Thymus (tissue), 11 donors: ENCODE data around the gene PITPNC1. TPM values are rescaled to one million over a fixed set of nuclear protein-coding genes. Genes with fewer than 3 reads are reported as not detected.
"Not testable (repeated sequence)": the region's sequence is repeated elsewhere in the genome, so short reads cannot be mapped to it uniquely, and the experiment has no call there.

Experiments
- DNase-seq, 9 donors: peaks; one replicate each; pipeline ENCODE4 v3.0.0-alpha.2; 2013; ENCODE audit warnings: low spot score in 9 of 9, low read depth in 6 of 9, missing footprints in 1 of 9
- H3K27ac ChIP-seq, 2 donors: one replicate each; pipeline ENCODE4 v1.5.1; 2013; ENCODE audit warnings: control low read depth in 1 of 2, low read depth in 1 of 2, low read length in 1 of 2, mild to moderate bottlenecking in 1 of 2, moderate library complexity in 1 of 2
- H3K27me3 ChIP-seq, 2 donors: one replicate each; pipeline ENCODE4 v1.5.1; 2013; ENCODE audit warnings: low read length in 1 of 2; ENCODE audit not compliant: control insufficient read depth in 2 of 2, insufficient read depth in 1 of 2
- H3K36me3 ChIP-seq, 2 donors: one replicate each; pipeline ENCODE4 v1.5.1; 2013; ENCODE audit warnings: low read length in 1 of 2, mild to moderate bottlenecking in 1 of 2, moderate library complexity in 1 of 2; ENCODE audit not compliant: control insufficient read depth in 2 of 2, insufficient read depth in 2 of 2
- H3K4me1 ChIP-seq, 2 donors: one replicate each; pipeline ENCODE4 v1.5.1; 2013; ENCODE audit warnings: low read length in 2 of 2; ENCODE audit not compliant: control insufficient read depth in 2 of 2, insufficient read depth in 2 of 2
- H3K4me3 ChIP-seq, 2 donors: one replicate each; pipeline ENCODE4 v1.5.1; 2013; ENCODE audit warnings: low read length in 2 of 2, control low read depth in 1 of 2, mild to moderate bottlenecking in 1 of 2
- H3K9me3 ChIP-seq, 2 donors: one replicate each; pipeline ENCODE4 v1.5.1; 2013; ENCODE audit warnings: low read length in 1 of 2, mild to moderate bottlenecking in 1 of 2; ENCODE audit not compliant: control insufficient read depth in 2 of 2, insufficient read depth in 1 of 2
- WGBS: extraction: QIAGEN DNeasy Blood & Tissue Kit; methylation state at CpG from one replicate; pipeline ENCODE4 v1.1.7; 2013; 5-methylcytosine and 5-hydroxymethylcytosine counted together
- polyA plus RNA-seq: library from polyadenylated mRNA; stranded (reverse); fragments of 200-250 nt; gene quantifications from one replicate; pipeline ENCODE4 v1.2.3, GENCODE V29; 2013
- total RNA-seq: library from RNA; stranded (reverse); fragments of 120-200 nt; gene quantifications from one replicate; pipeline ENCODE4 v1.2.4, GENCODE V29; 2013
- donor health status: healthy.

The PITPNC1 gene
- total and polyA plus RNA-seq, 2 donors, result 26.0 to 27.0 TPM

DNA sequence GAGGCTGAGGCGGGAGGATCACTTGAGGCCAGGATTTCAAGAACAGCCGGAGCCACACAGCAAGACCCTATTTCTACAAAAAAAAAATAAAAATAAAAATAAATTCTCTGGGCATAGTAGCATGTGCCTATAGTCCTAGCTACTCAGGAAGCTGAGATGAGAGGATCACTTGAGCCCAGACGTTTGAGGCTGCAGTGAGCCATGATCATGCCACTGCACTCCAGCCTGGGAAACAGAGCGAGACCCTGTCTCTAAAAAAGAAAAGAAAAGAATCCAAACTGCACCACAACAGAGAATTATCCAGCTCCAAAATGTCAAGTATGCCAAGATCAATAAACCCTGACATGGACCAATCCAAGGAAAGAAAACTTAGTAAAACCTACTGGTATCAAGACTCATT, 261.8 kb downstream of the PITPNC1 start:
- Histone ChIP-seq H3K4me3 (no peak overlapping the region), H3K27ac (no peak overlapping the region), H3K9me3 (no peaks in the 10 kb centered on the region), H3K36me3 (peaks cover 12 to 13% of the 10 kb centered on the region in 2 donors), H3K27me3 (no peaks in the 10 kb centered on the region), H3K4me1 (peaks cover 0 to 4% of the 10 kb centered on the region in 2 donors)
- DNase-seq, result no peak
- 97% methylated on average over 4 of the region's 4 CpGs for WGBS

DNA sequence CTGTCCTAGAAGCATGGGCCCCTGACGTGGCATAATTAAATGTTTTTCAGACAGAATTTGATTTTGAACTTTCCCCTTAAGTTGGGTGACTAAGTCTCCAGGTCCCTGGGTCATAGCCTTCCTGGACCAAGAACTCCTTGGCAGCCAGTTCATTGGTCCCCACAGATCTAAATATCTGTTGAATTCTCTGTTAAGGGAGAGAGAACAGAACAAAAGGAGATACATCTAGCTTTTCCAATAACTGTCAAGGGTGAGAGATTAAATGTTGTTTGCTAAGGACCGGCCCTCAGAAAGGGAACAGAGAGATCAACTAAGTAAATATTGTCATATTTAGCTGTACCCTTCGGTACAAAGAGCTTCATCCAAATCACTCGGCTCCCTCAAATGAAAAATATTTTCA, 262.5 kb downstream of the PITPNC1 start:
- peaks cover 0 to 4% of the 10 kb centered on the region in 2 donors for H3K4me1 ChIP-seq
- no peaks in the 10 kb centered on the region for H3K9me3 ChIP-seq
- no peak overlapping the region for H3K4me3 ChIP-seq
- 98% methylated on average over 4 of the region's 4 CpGs for WGBS
- no peak overlapping the region for H3K27ac ChIP-seq
- no peaks in the 10 kb centered on the region for H3K27me3 ChIP-seq
- peaks cover 6 to 8% of the 10 kb centered on the region in 2 donors for H3K36me3 ChIP-seq
- no peak for DNase-seq

DNA sequence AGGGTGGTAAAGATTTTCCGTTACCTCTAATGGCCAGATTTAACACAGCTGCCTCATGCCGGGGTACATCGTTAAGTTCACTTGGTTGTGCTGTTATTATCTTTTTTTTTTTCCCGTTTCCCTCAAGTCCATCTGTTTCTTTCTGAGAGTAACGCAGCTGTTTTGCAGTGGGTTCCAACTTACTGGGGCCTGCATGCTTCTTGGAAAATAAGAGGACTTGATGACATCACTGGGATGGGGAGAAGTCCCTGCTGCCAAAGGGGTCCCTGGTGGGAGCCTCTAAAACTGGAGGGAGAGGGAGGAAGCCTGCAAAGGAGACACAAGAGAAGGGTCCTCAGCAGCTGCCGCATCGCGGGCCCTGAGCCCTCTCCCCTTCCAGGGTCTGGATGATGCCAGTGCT, 262.9 kb downstream of the PITPNC1 start:
- 98% methylated on average over 8 of the region's 8 CpGs for WGBS
- peaks cover 0 to 4% of the 10 kb centered on the region in 2 donors for H3K4me1 ChIP-seq
- DNase-seq, result no peak

DNA sequence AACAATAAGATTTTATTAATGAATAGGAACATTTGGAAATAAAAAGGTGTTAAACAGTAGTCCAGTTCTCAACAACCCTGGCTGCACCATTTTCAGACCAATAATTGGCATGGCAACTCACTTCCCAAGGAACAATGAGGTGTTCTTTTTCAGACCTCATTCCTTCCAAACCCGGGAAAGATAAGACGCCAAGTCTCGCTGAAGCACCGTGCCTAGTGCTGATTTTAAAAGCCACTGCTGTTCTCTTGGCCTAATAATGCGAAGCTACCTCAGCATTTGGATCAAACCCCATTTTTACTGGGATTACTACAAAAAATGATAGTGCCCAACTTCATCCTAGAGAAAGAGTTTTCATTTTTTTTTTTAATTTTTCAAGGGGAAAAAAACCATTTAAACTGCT, 265.4 kb downstream of the PITPNC1 start:
- Histone ChIP-seq H3K9me3 (no peaks in the 10 kb centered on the region), H3K27me3 (no peaks in the 10 kb centered on the region), H3K27ac (no peak overlapping the region), H3K4me1 (peaks cover 0 to 1% of the 10 kb centered on the region in 2 donors), H3K4me3 (no peak overlapping the region), H3K36me3 (peaks cover 0 to 5% of the 10 kb centered on the region in 2 donors)
- WGBS, result over 99% methylated on average over 5 of the region's 5 CpGs
- no peak for DNase-seq

More for the DNA sequence above, 262.9 kb downstream of the PITPNC1 start:
- H3K36me3 ChIP-seq, result peaks cover 6 to 7% of the 10 kb centered on the region in 2 donors
- H3K27ac ChIP-seq, result no peak overlapping the region
- no peaks in the 10 kb centered on the region for H3K27me3 ChIP-seq
- no peak overlapping the region for H3K4me3 ChIP-seq
- no peaks in the 10 kb centered on the region for H3K9me3 ChIP-seq

DNA sequence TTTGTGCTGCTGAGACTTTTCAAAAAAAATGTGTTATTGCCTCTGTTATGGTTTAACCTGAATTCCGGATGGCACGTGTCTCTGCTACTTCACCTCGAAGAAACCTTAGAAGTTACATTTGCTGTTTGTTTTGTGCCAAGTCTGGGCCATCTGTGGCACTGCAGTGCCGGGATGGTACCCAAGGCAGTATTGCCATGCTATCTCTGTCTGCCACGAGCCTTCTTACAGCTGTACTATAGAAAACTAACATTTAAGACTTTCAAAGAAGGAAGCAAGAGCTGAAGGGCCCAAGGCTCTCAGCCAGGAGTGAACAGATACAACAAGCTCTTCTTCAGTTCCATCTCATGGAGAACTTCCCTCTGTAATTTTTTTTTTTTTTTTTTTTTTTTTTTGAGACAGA, 267.0 kb downstream of the PITPNC1 start:
- H3K9me3 ChIP-seq, result no peaks in the 10 kb centered on the region
- 97% methylated on average over 5 of the region's 5 CpGs for whole genome bisulfite sequencing
- no peaks in the 10 kb centered on the region for H3K4me1 ChIP-seq
- no peak for DNase-seq
- H3K36me3 ChIP-seq, result peaks cover 0 to 3% of the 10 kb centered on the region in 2 donors
- H3K27ac ChIP-seq, result no peak overlapping the region
- no peak overlapping the region for H3K4me3 ChIP-seq
- no peaks in the 10 kb centered on the region for H3K27me3 ChIP-seq

DNA sequence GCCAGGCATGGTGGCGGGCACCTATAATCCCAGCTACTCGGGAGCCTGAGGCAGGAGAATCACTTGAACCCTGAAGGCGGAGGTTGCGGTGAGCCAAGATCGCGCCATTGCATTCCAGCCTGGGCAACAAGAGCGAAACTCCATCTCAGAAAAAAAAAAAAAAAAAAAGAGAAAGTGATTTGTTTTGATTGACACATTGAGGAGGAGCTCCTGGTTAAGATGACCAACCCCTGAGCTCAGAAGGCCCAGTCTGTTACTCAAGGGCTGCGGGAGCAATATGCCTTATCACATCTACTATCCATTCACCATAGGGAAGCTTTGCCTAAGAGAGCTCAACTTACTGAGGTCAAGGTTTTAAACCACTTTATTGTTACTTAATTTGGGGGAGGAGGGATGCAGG, 268.1 kb downstream of the PITPNC1 start:
- H3K27me3 ChIP-seq, H3K9me3 ChIP-seq, H3K4me3 ChIP-seq, DNase-seq, H3K27ac ChIP-seq, H3K36me3 ChIP-seq, H3K4me1 ChIP-seq: not testable (repeated sequence)
- WGBS, result 97% methylated on average over 8 of the region's 8 CpGs

DNA sequence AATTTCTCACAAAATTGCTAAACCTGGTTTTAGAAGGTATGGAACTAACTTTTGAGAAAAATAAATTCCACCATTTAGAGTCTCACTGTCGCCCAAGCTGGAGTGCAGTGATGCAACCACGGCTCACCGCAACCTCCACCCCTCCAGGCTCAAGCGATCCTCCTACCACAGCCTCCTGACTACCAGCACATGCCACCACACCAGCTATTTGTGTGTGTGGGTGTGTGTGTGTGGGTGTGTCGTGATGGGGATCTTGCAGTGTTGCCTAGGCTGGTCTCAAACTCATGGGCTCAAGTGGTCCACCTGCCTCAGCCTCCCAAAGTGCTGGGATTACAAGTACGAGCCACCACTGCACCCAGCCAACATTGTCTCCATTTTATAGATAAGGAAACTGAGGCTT, 269.4 kb downstream of the PITPNC1 start:
- Histone ChIP-seq H3K9me3 (no peaks in the 10 kb centered on the region), H3K27ac (no peak overlapping the region), H3K27me3 (no peaks in the 10 kb centered on the region), H3K4me3 (no peak overlapping the region), H3K36me3 (peaks cover 0 to 3% of the 10 kb centered on the region in 2 donors), H3K4me1 (no peaks in the 10 kb centered on the region)
- no peak for DNase-seq
- WGBS, result 98% methylated on average over 6 of the region's 6 CpGs

DNA sequence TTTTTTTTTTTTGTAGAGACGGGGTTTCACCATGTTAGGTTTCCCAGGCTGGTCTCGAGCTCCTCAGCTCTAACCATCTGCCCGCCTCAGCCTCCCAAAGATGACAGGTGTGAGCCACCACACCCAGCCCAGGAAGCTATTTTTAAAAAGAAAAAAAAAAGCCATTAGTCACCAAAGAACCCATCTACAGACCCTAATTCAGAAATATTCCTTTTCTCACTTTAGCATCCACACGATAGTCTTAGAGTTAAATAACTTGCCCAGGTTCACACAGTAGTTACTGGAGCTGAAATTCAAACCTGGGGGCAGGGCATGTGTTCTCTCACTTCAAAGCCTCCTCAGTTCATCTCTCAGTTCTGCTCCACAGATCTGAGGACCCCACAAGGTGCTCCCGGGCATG, 270.4 kb downstream of the PITPNC1 start:
- Histone ChIP-seq H3K36me3 (peaks cover 0 to 3% of the 10 kb centered on the region in 2 donors), H3K27me3 (no peaks in the 10 kb centered on the region), H3K4me3 (no peak overlapping the region), H3K4me1 (no peaks in the 10 kb centered on the region), H3K27ac (no peak overlapping the region), H3K9me3 (no peaks in the 10 kb centered on the region)
- 86% methylated on average over 5 of the region's 5 CpGs for WGBS
- no peak for DNase-seq

DNA sequence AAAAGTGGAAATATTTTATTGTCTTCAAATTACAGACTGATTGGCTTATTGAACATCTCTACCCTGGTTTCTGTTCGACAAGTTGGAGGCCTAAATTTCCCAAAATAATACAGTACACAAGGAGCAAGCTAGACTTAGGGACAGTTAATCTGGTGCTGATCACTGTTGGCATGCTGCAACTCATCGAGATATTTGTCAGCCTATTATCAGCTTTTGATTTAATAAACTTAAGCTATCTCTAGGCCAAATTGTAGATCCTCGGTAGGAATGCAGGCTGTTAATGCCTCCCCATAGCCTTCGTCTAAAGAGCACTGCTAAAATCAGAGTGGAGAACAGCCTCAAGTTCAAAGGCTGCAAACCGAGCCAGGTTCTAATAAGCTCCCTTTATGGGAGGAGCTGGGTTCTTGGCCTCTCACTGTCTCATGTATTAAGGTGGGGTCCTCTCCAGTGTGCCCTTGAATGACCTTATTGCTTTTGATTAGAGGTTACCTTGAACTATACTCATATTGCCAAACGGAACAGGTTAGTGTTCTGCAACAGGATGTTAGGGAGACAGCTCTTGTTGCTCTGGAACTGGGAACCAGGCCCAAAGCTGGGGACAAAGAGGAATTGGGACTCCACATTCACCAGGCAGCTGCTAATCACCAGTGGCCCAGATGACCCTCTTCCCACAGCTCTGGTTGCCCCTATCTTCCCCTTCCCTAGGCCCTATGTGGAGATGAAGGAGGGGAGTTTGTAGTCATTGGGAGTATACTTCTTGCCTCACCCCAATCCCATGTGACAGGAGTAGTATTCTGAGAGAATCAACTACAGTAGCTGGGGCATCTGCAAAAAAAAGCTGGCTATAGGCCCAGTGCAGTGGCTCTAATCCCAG, 271.2 kb downstream of the PITPNC1 start:
- Histone ChIP-seq H3K27ac (no peak overlapping the region), H3K36me3 (peaks cover 0 to 3% of the 10 kb centered on the region in 2 donors), H3K4me1 (no peaks in the 10 kb centered on the region), H3K4me3 (no peak overlapping the region), H3K27me3 (no peaks in the 10 kb centered on the region), H3K9me3 (no peaks in the 10 kb centered on the region)
- DNase-seq, result no peak
- WGBS, result 98% methylated on average over 6 of the region's 6 CpGs
